T-helper 1 cell (primary cell): Measurements from ENCODE around the gene PCDHA6.
"Not testable (repeated sequence)": the region's sequence is repeated elsewhere in the genome, so short reads cannot be mapped to it uniquely, and the experiment has no call there.

Experiments used
- DNase-seq, 5 donors: peaks; one replicate each; pipeline ENCODE4 v3.0.0-alpha.2; 2012 to 2020

The PCDHA6 gene

DNA sequence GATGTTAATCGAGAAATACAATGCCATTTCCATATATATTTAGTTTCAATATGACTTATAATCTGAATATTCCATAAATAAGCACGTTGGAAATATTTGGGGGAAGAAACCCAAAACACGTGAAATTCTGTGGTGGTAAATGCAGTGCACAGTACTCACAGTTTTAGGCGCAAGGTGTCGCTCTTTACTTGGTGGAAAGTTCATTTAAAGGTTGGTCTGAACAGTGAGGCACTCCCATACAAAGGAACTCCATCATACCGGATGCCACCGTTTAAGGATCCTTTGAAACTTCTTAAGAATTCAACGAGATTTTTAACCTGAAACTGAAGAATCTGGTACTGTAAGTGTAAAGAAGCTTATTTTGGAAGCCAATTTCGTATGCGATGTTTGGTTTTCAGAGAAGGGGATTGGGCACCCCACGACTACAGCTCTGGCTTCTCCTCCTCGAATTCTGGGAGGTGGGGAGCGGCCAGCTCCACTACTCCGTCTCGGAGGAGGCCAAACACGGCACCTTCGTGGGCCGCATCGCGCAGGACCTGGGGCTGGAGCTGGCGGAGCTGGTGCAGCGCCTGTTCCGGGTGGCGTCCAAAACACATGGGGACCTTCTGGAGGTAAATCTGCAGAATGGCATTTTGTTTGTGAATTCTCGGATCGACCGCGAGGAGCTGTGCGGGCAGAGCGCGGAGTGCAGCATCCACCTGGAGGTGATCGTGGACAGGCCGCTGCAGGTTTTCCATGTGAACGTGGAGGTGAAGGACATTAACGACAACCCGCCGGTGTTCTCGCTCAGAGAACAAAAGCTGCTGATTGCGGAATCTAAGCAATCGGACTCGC is 41.2 kb downstream of the PCDHA6 start, which contains the start of gene PCDHA11:
PCDHA11 (plus strand) TSS at position 237 of the 834 bp plus-strand sequence; CDS start at position 384, 147 bp downstream.
- DNase-seq: no peak

DNA sequence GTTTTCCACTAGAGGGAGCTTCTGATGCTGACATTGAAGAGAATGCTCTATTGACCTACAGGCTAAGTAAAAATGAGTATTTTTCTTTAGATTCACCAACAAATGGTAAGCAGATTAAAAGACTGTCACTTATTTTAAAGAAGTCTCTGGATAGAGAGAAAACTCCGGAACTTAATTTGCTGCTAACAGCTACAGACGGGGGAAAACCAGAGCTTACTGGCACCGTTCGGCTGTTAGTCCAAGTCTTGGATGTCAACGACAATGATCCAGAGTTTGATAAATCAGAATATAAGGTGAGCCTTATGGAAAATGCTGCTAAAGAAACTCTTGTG is 41.8 kb downstream of the PCDHA6 start:
- DNase-seq: no peak

DNA sequence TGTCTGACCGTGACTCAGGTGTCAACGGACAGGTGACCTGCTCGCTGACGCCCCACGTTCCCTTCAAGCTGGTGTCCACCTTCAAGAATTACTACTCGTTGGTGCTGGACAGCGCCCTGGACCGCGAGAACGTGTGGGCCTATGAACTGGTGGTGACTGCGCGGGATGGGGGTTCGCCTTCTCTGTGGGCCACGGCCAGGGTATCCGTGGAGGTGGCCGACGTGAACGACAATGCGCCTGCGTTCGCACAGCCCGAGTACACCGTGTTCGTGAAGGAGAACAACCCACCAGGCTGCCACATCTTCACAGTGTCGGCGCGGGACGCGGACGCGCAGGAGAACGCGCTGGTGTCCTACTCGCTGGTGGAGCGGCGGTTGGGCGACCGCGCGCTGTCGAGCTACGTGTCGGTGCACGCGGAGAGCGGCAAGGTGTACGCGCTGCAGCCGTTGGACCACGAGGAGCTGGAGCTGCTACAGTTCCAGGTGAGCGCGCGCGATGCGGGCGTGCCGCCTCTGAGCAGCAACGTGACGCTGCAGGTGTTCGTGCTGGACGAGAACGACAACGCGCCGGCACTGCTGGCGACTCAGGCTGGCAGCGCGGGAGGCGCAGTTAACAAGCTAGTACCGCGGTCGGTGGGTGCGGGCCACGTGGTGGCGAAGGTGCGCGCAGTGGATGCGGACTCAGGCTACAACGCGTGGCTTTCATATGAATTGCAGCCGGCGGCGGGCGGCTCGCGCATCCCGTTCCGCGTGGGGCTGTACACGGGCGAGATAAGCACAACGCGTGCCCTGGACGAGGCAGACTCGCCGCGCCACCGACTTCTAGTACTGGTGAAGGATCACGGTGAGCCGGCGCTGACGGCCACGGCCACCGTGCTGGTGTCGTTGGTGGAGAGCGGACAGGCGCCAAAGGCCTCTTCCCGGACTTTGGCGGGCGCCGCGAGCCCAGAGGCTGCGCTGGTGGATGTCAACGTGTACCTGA is 42.8 kb downstream of the PCDHA6 start:
- no peak for DNase-seq

DNA sequence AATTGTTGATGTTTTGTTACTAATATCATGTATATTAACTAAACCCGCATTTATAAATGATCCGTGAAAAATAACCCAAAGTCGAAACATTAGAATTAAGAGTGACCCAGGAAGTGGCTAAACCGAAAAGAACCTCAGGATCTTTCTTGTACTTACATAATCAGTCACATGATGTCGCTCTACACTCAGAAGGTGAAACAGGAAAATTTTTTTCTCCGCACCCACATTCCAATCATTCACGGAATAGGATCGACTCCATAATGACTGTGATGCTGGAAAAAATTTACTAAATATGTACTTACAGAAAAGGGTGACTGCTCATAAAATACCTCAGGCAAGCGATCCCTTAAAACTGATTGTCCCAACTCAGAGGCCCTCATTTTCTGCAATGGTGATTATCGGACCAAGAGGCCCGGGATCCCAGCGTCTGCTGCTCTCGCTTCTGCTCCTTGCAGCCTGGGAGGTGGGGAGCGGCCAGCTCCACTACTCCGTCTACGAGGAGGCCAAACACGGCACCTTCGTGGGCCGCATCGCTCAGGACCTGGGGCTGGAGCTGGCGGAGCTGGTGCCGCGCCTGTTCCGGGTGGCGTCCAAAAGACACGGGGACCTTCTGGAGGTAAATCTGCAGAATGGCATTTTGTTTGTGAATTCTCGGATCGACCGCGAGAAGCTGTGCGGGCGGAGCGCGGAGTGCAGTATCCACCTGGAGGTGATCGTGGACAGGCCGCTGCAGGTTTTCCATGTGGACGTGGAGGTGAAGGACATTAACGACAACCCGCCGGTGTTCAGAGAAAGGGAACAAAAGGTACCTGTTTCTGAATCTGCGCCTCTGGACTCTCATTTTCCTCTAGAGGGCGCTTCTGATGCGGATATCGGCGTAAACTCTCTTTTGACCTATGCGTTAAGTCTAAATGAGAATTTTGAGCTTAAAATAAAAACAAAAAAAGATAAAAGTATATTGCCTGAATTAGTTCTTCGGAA is 47.6 kb downstream of the PCDHA6 start, which contains the start of gene PCDHA12:
PCDHA12 (plus strand) TSS at position 224 of the 981 bp plus-strand sequence; CDS start at position 389, 165 bp downstream.
- DNase-seq: no peak

DNA sequence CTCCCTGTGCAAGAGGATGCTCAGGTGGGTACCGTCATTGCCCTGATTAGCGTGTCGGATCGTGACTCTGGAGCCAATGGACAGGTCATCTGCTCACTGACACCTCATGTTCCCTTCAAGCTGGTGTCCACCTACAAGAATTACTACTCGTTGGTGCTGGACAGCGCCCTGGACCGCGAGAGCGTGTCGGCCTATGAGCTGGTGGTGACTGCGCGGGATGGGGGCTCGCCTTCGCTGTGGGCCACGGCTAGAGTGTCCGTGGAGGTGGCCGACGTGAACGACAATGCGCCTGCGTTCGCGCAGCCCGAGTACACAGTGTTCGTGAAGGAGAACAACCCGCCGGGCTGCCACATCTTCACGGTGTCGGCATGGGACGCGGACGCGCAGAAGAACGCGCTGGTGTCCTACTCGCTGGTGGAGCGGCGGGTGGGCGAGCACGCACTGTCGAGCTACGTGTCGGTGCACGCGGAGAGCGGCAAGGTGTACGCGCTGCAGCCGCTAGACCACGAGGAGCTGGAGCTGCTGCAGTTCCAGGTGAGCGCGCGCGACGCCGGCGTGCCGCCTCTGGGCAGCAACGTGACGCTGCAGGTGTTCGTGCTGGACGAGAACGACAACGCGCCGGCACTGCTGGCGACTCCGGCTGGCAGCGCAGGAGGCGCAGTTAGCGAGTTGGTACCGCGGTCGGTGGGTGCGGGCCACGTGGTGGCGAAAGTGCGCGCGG is 48.9 kb downstream of the PCDHA6 start:
- not testable (repeated sequence) for DNase-seq

DNA sequence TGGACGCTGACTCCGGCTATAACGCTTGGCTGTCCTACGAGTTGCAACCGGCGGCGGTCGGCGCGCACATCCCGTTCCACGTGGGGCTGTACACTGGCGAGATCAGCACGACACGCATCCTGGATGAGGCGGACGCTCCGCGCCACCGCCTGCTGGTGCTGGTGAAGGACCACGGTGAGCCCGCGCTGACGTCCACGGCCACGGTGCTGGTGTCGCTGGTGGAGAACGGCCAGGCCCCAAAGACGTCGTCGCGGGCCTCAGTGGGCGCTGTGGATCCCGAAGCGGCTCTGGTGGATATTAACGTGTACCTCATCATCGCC is 49.5 kb downstream of the PCDHA6 start:
- DNase-seq: no peak
